ENCODE measurements around the gene HOXA6. TPM values are rescaled to one million over a fixed set of nuclear protein-coding genes. Genes with fewer than 3 reads are reported as not detected.

The HOXA6 gene
- polyA plus RNA-seq, 4 donors = 25.1 to 48.3 (median 35.4) TPM

GRCh38 chr7:27185013-27185853 lies 37.7 kb upstream of the HOXA6 start, which contains the start of gene HOXA11:
Gene HOXA11 (minus strand): TSS chr7:27185232. CDS start chr7:27185144, 88 bp downstream.
- peak; percentile 87 to 97 (median 90) for DNase-seq (ENCODE audit: low read depth in 4 of 4, low spot score in 3 of 4)

DNA sequence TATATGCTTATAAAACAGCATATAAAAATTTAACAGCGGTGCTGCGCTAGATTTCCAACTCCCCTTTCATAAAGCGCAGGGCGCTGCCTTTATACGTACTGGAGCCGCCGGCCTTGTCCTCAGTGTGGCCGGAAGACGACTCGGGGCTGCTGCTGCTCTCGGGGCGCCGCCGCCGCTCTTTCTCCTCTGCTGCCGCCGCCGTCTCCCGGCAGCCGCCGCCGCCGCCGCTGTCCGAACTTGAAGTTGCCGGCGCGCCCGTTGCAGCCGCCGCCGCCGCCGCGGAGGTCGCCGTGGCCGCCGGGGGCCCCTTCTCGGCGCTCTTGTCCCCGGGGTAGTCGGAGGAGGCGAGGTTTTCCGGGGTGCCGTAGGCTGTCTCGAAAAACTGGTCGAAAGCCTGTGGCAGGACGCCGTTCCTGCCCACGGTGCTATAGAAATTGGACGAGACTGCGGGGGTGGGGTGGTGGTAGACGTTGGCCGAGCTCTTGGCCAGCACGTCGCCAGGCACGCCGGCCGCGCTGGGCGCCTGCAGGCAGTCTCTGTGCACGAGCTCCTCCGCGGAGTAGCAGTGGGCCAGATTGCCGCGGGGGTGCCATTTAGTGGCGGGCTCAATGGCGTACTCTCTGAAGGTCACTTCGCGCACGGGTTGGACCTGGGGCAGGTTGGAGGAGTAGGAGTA lies 36.9 kb upstream of the HOXA6 start:
- no peak for DNase-seq (ENCODE audit: low read depth in 4 of 4, low spot score in 3 of 4)

DNA sequence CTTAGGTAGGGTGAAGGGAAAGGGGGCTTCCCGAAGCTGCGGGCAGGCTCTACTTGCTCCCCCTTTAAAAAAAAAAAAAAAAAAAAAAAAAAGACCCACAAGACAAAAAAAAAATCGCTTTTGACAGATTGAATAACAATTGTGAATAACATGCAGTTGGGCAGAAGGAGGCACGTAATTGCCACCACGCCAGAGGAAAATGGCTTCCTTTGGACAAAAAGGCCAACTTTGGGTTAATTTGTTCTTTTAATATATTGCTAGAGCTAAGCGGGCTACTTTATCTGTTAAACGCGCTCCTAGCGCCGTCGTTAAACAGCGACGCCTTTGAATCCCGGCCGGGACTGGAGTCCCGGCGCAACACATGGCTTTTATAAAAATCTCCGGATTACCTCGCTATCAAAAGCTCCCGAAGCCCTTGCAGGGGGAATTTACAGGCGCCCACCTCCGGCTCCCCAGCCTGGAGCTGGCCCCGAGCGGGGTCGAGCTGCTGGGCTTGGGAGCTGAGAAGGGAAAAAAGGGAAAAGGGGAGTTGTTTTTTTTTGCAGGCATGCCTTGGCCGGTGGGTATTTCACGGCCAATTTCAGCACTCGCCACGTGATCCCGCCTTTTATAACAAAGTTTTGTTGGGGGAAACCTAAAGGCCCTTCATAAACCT lies 36.2 kb upstream of the HOXA6 start:
- no peak for DNase-seq (ENCODE audit: low read depth in 4 of 4, low spot score in 3 of 4)

GRCh38 chr7:27182861-27183681 lies 35.5 kb upstream of the HOXA6 start:
- no peak for DNase-seq (ENCODE audit: low read depth in 4 of 4, low spot score in 3 of 4)

GRCh38 chr7:27182285-27182841 lies 34.8 kb upstream of the HOXA6 start:
- no peak for DNase-seq (ENCODE audit: low read depth in 4 of 4, low spot score in 3 of 4)

- DNase-seq (ENCODE audit: low read depth in 4 of 4, low spot score in 3 of 4) = no peak
Observed at GRCh38 chr7:27181795-27182275, 34.3 kb upstream of the HOXA6 start.

DNA sequence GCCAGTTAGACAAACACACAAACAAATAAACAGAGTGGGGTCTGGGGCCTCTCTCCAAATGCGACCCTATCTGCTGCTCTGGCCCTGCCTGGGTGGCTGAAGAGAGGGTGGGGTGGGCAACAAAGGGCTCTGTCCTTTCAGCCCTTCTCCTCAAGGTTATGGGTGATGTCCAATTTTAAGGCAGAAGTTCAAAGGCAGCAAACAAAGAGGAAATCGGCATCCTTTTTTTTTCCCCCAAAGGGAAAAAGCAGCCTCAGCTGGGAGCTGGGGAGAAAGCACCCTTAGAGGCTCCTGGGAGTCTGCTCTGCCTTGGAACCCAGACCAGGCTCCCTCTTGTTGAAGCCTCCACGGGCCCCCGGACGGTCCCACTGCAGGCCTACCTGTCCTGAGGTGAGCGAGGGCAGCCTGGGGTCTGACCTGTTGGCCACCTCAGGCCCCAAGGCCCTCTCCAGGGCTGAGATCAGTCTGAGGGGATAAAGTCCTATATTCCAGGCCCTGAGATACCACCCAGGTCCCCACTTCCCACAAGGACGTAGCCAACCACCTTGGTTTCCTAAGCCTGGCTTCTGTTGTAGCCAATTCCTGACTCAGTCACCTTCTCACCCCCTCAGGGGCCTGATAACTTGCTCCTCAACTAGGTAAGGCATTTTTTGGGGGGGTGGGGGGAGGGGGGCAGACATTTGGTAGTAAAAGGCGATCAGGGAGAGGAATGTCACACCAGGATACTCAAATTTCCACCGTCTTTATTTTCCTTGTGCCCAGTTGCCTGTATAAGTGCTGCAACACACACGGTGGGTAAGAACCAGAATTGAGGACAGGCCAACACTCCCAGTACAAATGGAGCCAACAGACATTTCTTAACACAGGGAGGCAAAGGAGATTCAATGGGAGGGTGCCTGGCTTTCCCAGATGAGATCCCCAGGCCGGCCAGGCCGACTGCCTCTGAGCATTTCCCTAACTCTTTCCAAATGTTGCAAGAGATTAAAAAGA lies 33.2 kb upstream of the HOXA6 start:
- no peak for DNase-seq (ENCODE audit: low read depth in 4 of 4, low spot score in 3 of 4)

DNA sequence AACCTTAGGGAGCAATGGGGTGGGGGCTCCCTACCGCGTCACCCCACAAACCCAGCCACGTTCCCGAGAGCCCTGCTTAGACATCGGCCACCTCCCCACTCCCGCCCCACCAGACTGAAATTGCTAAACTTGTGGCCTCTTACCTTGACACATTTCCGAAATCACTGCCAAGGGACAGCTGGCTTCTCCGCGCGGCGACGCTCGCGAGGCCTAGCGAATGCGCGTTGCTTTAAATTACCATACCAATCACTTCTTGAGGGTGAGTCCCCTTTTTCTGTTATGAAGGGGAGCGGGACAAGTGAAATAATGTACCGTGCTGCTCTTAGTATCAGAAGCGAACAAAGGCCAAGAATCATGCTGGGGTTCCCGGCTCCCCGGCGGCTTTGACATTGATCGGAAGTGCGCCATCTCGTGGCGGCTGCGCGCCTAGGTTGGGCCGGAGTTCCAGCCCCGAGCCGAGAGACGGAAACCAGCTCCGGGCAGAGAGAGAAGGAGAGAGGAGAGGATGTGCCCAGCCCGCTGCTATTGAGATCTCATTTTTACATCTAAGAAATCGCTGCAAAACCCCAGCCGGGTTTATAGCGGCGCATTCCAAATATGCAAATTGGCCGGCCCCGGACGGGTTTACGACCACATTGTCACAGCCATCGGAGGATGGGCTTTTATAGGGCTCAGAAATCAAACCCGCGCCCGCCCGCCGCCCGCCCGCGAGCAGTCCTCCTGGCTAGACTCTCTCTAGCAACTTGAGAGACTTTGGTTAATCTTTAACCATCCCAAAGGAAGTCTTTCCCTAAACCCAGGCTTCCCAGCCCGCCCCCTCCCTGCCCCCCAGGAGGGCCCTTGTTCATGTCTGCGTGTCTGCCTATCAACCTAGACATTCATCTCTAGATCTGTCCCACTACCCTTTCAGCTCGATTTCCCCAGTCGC lies 32.2 kb upstream of the HOXA6 start:
- DNase-seq (ENCODE audit: low read depth in 4 of 4, low spot score in 3 of 4) = peak in 3 of 4 donors; percentile 84 to 88 (median 86)

DNA sequence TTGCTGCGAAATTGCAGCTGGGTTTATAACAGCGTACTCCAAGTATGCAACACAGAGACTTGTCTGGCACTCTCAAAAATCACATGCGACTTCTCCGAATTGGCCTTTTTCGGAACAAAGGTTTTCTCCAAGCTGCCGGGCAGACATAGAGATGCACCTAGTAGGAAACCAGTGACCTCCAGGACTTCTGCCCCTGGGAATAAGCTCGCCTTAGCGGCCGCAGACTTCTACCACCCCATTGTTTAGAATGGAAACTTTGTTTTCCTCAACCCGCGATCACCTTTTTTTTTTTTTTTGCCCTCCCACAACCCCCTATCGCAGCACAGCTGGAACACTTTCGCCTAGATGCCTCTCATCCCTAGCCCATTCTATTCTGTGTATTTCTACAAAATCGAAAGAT lies 31.5 kb upstream of the HOXA6 start:
- no peak for DNase-seq (ENCODE audit: low read depth in 4 of 4, low spot score in 3 of 4)

DNA sequence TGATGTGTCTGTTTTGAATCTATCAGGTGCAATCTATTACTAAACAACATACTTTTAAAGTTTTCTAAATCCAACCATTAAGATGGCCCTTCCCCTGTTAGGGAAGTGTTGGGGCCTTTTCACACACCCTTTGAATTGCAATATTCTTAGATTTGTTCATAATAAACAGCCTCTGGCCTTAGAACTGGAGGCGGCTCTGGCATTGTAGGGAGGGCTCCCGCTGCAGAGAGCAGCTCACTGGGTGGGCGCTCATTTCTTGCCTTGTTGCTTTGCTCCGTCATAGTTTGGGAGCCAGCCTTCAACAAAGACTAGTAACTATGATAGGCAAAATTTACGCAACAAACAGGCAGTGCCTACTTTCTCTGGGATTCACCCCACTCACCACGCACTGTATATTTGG lies 30.8 kb upstream of the HOXA6 start:
- no peak for DNase-seq (ENCODE audit: low read depth in 4 of 4, low spot score in 3 of 4)

DNA sequence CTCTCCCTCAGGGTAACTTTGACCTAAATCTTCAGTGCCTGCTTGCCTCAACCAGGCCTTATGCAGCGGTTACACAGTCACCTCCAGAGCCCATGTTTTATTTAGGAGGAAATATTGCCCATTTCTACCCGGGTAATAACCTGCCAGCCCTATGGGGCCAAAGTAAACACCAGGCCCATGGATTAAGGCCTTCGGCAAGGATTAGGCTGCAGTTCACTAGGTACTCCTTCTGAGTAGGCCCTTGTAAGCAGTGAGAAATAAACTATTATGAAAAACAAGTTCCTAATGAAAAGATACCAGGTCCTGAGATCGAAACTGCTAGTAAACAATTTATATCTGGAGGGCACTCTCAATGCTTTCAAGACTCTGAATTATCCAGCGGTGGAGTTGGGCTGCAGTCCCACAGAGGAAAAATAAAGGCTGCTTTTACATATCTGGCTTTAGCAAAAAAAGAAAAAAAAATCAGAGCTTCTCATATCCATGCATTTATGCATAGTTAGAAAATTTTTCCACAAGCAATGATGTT lies 30.3 kb upstream of the HOXA6 start:
- DNase-seq (ENCODE audit: low read depth in 4 of 4, low spot score in 3 of 4) = no peak

GRCh38 chr7:27176962-27177794 lies 29.6 kb upstream of the HOXA6 start:
- DNase-seq (ENCODE audit: low read depth in 4 of 4, low spot score in 3 of 4) = no peak

DNA sequence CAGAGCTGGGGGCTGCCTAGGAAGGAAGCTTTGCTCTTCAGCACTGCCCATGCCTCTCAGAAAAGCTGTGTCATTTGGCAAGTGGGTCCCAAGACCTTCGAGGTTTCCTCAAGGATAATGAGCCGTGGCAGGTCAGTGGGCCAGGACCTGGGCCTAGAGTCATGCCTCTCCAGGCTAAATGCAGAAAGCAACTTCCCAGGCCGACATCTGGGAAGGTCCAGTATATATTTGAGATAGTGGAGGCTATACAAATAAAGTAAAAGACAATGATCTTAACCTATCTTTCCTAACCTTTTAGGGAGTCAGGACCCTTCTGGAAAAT lies 28.9 kb upstream of the HOXA6 start:
- DNase-seq (ENCODE audit: low read depth in 4 of 4, low spot score in 3 of 4) = no peak

- DNase-seq (ENCODE audit: low read depth in 4 of 4, low spot score in 3 of 4) = no peak
Observed at GRCh38 chr7:27175626-27176523, 28.3 kb upstream of the HOXA6 start.

DNA sequence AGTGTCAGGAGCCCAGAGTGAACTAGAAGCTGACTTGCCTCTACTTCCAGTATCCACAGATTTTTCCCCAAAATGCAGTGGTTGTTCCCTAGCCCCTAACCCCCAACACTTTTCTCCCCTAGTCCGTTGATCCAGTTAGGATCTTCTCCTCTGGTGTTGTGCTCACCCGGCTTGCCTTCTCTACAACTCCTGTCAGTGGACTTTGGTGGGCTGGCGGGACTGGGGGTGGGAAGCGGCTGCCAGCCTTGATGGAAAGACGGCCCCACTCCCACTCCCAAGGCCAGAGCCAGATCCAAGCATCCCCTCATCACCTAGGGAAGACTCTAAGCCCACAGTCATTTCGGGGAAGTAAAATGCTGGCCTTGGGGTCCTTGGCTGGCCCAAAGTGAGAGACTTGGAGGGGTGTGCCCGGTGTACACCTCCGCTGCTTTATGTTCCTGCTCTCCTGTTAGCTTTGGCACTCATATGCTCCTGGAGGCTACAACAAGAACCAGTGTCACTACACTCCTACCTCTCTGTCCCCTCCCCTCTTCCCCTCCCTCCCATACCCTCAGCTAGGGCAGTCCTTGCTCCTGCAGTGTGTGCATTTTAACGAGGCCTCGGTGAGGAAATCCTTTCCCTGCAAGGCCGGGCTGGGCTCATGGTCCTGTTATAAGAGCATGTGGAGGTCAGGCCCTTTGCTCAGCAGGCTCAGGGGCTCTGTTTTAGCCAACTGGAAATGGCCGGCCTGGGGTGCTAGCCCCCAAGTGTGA lies 27.5 kb upstream of the HOXA6 start:
- DNase-seq (ENCODE audit: low read depth in 4 of 4, low spot score in 3 of 4) = peak in 1 of 4 donors; percentile 77
